Measurements from ENCODE around the gene ADD2. TPM values are rescaled to one million over a fixed set of nuclear protein-coding genes. Genes with fewer than 3 reads are reported as not detected.

Gene ADD2
- total RNA-seq, 1 experiment from 2014 or later: 124 TPM

GRCh38 chr2:70769450-70769849 is 1.4 kb upstream of the ADD2 start:
- Histone ChIP-seq H3K56ac (ENCODE audit: insufficient read length, low read depth, low read length) (no peak overlapping the region), H3T11ph (ENCODE audit: low read length) (no peak overlapping the region), H2BK120ac (ENCODE audit: low read depth, low read length, poor library complexity, severe bottlenecking) (no peak overlapping the region), H3K14ac (ENCODE audit: insufficient read depth, low read length) (no peak overlapping the region), H3K23ac (ENCODE audit: insufficient read length, low read depth, low read length) (no peak overlapping the region), H4K8ac (replicated peaks; ENCODE audit: insufficient read length, low read depth, low read length) (no peak overlapping the region), H3K23me2 (ENCODE audit: insufficient read length, low read depth, low read length, poor library complexity, severe bottlenecking) (peaks cover 5% of the 10 kb centered on the region), H2BK12ac (ENCODE audit: insufficient read length, low read depth, low read length) (no peak overlapping the region), H3K79me2 (ENCODE audit: insufficient read depth, low read length) (peaks cover 19% of the 10 kb centered on the region; the same call in 1 of the 2 replicates), H3K18ac (ENCODE audit: insufficient read length, low read depth, low read length) (no peak overlapping the region), H4K20me1 (ENCODE audit: control insufficient read depth, insufficient read depth, insufficient read length) (no peaks in the 10 kb centered on the region), H2AFZ (ENCODE audit: low read length) (no peak overlapping the region), H3K9ac (ENCODE audit: extremely low read depth, insufficient read length, low read length) (no peak overlapping the region), H3K4ac (ENCODE audit: low read depth, low read length) (no peak overlapping the region), H3K27me3 (ENCODE audit: insufficient read depth, low read length) (no peaks in the 10 kb centered on the region), H2BK15ac (ENCODE audit: low read depth, low read length) (no peak overlapping the region), H3K79me1 (ENCODE audit: insufficient read depth, low read depth, low read length, poor library complexity, severe bottlenecking) (no peaks in the 10 kb centered on the region), H4K91ac (ENCODE audit: insufficient read length, low read depth, low read length) (no peak overlapping the region), H3K27ac (ENCODE audit: insufficient read length, low read depth, low read length) (no peak overlapping the region), H4K5ac (ENCODE audit: insufficient read length, low read depth, low read length) (no peak overlapping the region), H2AK5ac (ENCODE audit: insufficient read length, low read length) (no peak overlapping the region), H3K4me1 (ENCODE audit: insufficient read depth, low read length) (peaks cover 13% of the 10 kb centered on the region; the same call in 1 of the 2 replicates), H3K9me3 (ENCODE audit: control insufficient read depth, low read depth, low read length) (no peaks in the 10 kb centered on the region), H2BK5ac (ENCODE audit: insufficient read length, low read length) (no peak overlapping the region), H3K4me2 (ENCODE audit: insufficient read depth, insufficient read length, low read length) (no peak overlapping the region), H2BK20ac (ENCODE audit: low read depth, low read length, poor library complexity, severe bottlenecking) (no peak overlapping the region)
- no peaks in the 10 kb centered on the region; a peak in 1 of 5 replicates for H3K9me3 Mint-ChIP-seq
- peaks cover 6% of the 10 kb centered on the region for H3K27me3 Mint-ChIP-seq (ENCODE audit: low read depth)
- no peak for DNase-seq
- no peak for TF ChIP-seq CTCF (conservative IDR thresholded peaks at IDR 0.05)
- H3K27ac Mint-ChIP-seq: peak overlapping the region in 1 of 3 experiments; percentile 50; a peak in 2 of 7 replicates
- peak overlapping the region; percentile 25 to 79; a peak in 4 of 5 replicates for H3K4me3 Mint-ChIP-seq
- peaks cover 45 to 56% of the 10 kb centered on the region in 2 experiments for H3K4me1 Mint-ChIP-seq
- no CpG with 5 or more reads among the region's 2 CpGs for WGBS (ENCODE audit: extremely low coverage, insufficient read length, low lambda C conversion rate)
- peaks cover 0 to 2% (median under 1%) of the 10 kb centered on the region in 3 experiments; a peak in 4 of 7 replicates for H3K36me3 Mint-ChIP-seq (ENCODE audit: insufficient read depth in 1 of 3, low read depth in 3 of 3)

Measured in H9 (cell line).